Uterus (tissue), 4 donors: ENCODE results near the gene GPR68. TPM values are rescaled to one million over a fixed set of nuclear protein-coding genes. Genes with fewer than 3 reads are reported as not detected.

Experiments
- DNase-seq, 2 donors: peaks; one replicate each; pipeline ENCODE4 v3.0.0-alpha.2; 2019 to 2020
- H3K27ac ChIP-seq, 2 donors: fragments of 200-600 bp; sonication (generic); 1 replicate in 1 of 2; 2 replicates in 1 of 2; pipeline ENCODE4 v1.5.1; 2016 to 2018
- H3K27me3 ChIP-seq, 2 donors: fragments of 200-600 bp; sonication (generic); one replicate each; pipeline ENCODE4 v1.5.1; 2018 to 2019; ENCODE audit warnings: control low read depth in 1 of 2
- H3K36me3 ChIP-seq, 2 donors: fragments of 200-600 bp; sonication (generic); one replicate each; pipeline ENCODE4 v1.5.1; 2019; ENCODE audit warnings: control low read depth in 1 of 2
- H3K4me1 ChIP-seq, 2 donors: fragments of 200-600 bp; sonication (generic); one replicate each; pipeline ENCODE4 v1.5.1; 2018 to 2019; ENCODE audit warnings: control low read depth in 1 of 2
- H3K4me3 ChIP-seq, 2 donors: fragments of 200-600 bp; sonication (generic); 1 replicate in 1 of 2; 2 replicates in 1 of 2; pipeline ENCODE4 v1.5.1; 2018 to 2019; ENCODE audit warnings: mild to moderate bottlenecking in 1 of 2
- H3K9me3 ChIP-seq, 2 donors: fragments of 200-600 bp; sonication (generic); one replicate each; pipeline ENCODE4 v1.5.1; 2019; ENCODE audit warnings: control low read depth in 1 of 2
- CTCF ChIP-seq, 4 experiments: fragments of 200-600 bp in 2 of 4; fragments of 450-650 bp in 2 of 4; sonication (generic) in 2 of 4; IDR thresholded peaks; one replicate each; pipeline ENCODE4 v1.5.1; 2016 to 2019; ENCODE audit warnings: antibody characterized with exemption in 4 of 4, mild to moderate bottlenecking in 2 of 4, moderate library complexity in 1 of 4
- POLR2A ChIP-seq, 2 donors: fragments of 450-650 bp; IDR thresholded peaks; one replicate each; pipeline ENCODE4 v1.6.1; 2016; ENCODE audit warnings: antibody characterized with exemption in 2 of 2, mild to moderate bottlenecking in 1 of 2, moderate library complexity in 1 of 2
- intact Hi-C: fragments of 100-400 bp; cut with DNase I; formaldehyde crosslinking; loops from one replicate; pipeline ENCODE4 v1.15.1; 2023; ENCODE audit warnings: low total_unique reads
- total RNA-seq, 4 donors: library from RNA; depleted of rRNA in 3 of 4; stranded (reverse); fragments of >200 nt in 3 of 4; gene quantifications; one replicate each; pipeline versions ENCODE4 v1.1.0 to v1.2.4, GENCODE V29; 2014 to 2023
- donor health status: DM: yes; HTN: yes; CAD: no.

Gene GPR68
- total RNA-seq, 4 donors from 2014 or later, result 0.48 to 0.98 TPM; not detected in 2

- Histone ChIP-seq H3K9me3 (no peaks in the 10 kb centered on the region), H3K4me3 (no peak overlapping the region), H3K4me1 (no peaks in the 10 kb centered on the region), H3K27me3 (no peaks in the 10 kb centered on the region), H3K27ac (no peak overlapping the region), H3K36me3 (no peaks in the 10 kb centered on the region)
- no peak for DNase-seq
- no peak for TF ChIP-seq POLR2A (IDR thresholded peaks at IDR 0.05)
- no peak for TF ChIP-seq CTCF (IDR thresholded peaks at IDR 0.05)
- intact Hi-C loops, result no loop called here
Measured at GRCh38 chr14:91223028-91223783, 21.3 kb downstream of the GPR68 start.

- intact Hi-C loops, result no loop called here
- no peak for DNase-seq
- Histone ChIP-seq H3K36me3 (no peaks in the 10 kb centered on the region), H3K4me3 (no peak overlapping the region), H3K27ac (no peak overlapping the region), H3K4me1 (no peaks in the 10 kb centered on the region), H3K9me3 (no peaks in the 10 kb centered on the region), H3K27me3 (no peaks in the 10 kb centered on the region)
- TF ChIP-seq CTCF (IDR thresholded peaks at IDR 0.05) (no peak), POLR2A (IDR thresholded peaks at IDR 0.05) (no peak)
Measured at GRCh38 chr14:91221270-91221669, 23.2 kb downstream of the GPR68 start.

DNA sequence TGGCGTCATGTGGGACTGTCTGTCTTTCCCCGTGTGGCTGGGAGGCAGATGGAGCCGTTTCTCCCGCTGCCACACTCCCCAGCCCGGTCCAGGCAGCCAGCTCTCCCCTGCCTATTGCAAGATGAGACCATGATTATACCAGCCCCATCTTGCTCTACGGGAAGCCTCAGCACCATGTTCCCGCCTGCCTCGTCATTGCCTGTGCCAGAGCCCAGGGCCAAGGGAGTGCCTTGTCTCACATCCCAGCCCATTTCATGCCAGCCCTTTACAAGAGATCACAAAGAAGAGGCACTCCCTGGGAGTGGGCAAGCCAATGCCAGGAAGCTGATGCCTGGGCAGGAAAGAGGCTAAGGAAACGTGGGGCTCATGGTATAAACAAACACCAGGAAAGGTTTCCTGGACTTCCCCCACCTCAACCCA lies 23.9 kb downstream of the GPR68 start:
- intact Hi-C loops, result no loop called here
- no peaks in the 10 kb centered on the region for H3K27me3 ChIP-seq
- H3K9me3 ChIP-seq, result no peaks in the 10 kb centered on the region
- H3K4me1 ChIP-seq, result no peaks in the 10 kb centered on the region
- no peaks in the 10 kb centered on the region for H3K36me3 ChIP-seq
- no peak for TF ChIP-seq POLR2A (IDR thresholded peaks at IDR 0.05)
- no peak for TF ChIP-seq CTCF (IDR thresholded peaks at IDR 0.05)
- H3K4me3 ChIP-seq, result no peak overlapping the region
- H3K27ac ChIP-seq, result peak overlapping the region in 1 of 2 donors; percentile 30
- no peak for DNase-seq

GRCh38 chr14:91219517-91220389 lies 24.8 kb downstream of the GPR68 start:
- Histone ChIP-seq H3K27me3 (no peaks in the 10 kb centered on the region), H3K4me1 (no peaks in the 10 kb centered on the region), H3K27ac (peak overlapping the region; percentile 2 to 30), H3K9me3 (no peaks in the 10 kb centered on the region), H3K4me3 (no peak overlapping the region), H3K36me3 (no peaks in the 10 kb centered on the region)
- TF ChIP-seq CTCF (IDR thresholded peaks at IDR 0.05), result no peak
- TF ChIP-seq POLR2A (IDR thresholded peaks at IDR 0.05), result no peak
- intact Hi-C loops, result no loop called here
- DNase-seq, result no peak

GRCh38 chr14:91218014-91218413 lies 26.5 kb downstream of the GPR68 start:
- Histone ChIP-seq H3K9me3 (no peaks in the 10 kb centered on the region), H3K4me3 (no peak overlapping the region), H3K36me3 (no peaks in the 10 kb centered on the region), H3K27me3 (no peaks in the 10 kb centered on the region), H3K27ac (peak overlapping the region in 1 of 2 donors; percentile 46), H3K4me1 (no peaks in the 10 kb centered on the region)
- TF ChIP-seq CTCF (IDR thresholded peaks at IDR 0.05), result no peak
- no peak for TF ChIP-seq POLR2A (IDR thresholded peaks at IDR 0.05)
- intact Hi-C loops, result no loop called here
- DNase-seq, result no peak
